NOMO-1 treated with DMSO at 0.1 percent for 48 hours (cell line): Measurements from ENCODE around the gene KMT2C.
A peak's percentile ranks its signal among the peaks of the same experiment; 100 is the strongest.
"Not testable (repeated sequence)": the region's sequence is repeated elsewhere in the genome, so short reads cannot be mapped to it uniquely, and the experiment has no call there.

Experiments used
- DNase-seq: peaks from one replicate; lab custom pipeline; 2025; ENCODE audit not compliant: unreplicated experiment; lab: John Stamatoyannopoulos, UW

Gene KMT2C

GRCh38 chr7:152441810-152442209 is 6.0 kb upstream of the KMT2C start:
- not testable (repeated sequence) for DNase-seq

- DNase-seq = not testable (repeated sequence)
These were observed 5.4 kb upstream of the KMT2C start for GRCh38 chr7:152441168-152441567.

- not testable (repeated sequence) for DNase-seq
These were observed 2.2 kb upstream of the KMT2C start for GRCh38 chr7:152438017-152438416.

GRCh38 chr7:152436931-152437575 is 1.2 kb upstream of the KMT2C start:
- DNase-seq = not testable (repeated sequence)

- DNase-seq = peak; percentile 60
These were observed 518 bp upstream of the KMT2C start for GRCh38 chr7:152436111-152436930.

- DNase-seq = not testable (repeated sequence)
These were observed 1.1 kb downstream of the KMT2C start for GRCh38 chr7:152434511-152435383.

- DNase-seq = not testable (repeated sequence)
These were observed 1.9 kb downstream of the KMT2C start for GRCh38 chr7:152433721-152434490.

GRCh38 chr7:152432735-152433134 is 3.1 kb downstream of the KMT2C start:
- not testable (repeated sequence) for DNase-seq

GRCh38 chr7:152430854-152431253 is 4.9 kb downstream of the KMT2C start:
- DNase-seq = no peak

- DNase-seq = not testable (repeated sequence)
These were observed 5.7 kb downstream of the KMT2C start for GRCh38 chr7:152430118-152430517.

GRCh38 chr7:152424348-152425108 is 11.3 kb downstream of the KMT2C start:
- no peak for DNase-seq

- no peak for DNase-seq
These were observed 11.8 kb downstream of the KMT2C start for GRCh38 chr7:152423991-152424347.

- not testable (repeated sequence) for DNase-seq
These were observed 12.6 kb downstream of the KMT2C start for GRCh38 chr7:152423171-152423570.

- DNase-seq = not testable (repeated sequence)
These were observed 14.9 kb downstream of the KMT2C start for GRCh38 chr7:152420950-152421349.

- no peak for DNase-seq
These were observed 16.1 kb downstream of the KMT2C start for GRCh38 chr7:152419473-152420429.

GRCh38 chr7:152414779-152415178 is 21.0 kb downstream of the KMT2C start:
- DNase-seq = no peak

- DNase-seq = no peak
These were observed 24.4 kb downstream of the KMT2C start for GRCh38 chr7:152411389-152411788.

GRCh38 chr7:152406491-152406890 is 29.3 kb downstream of the KMT2C start:
- DNase-seq = no peak

GRCh38 chr7:152406030-152406429 is 29.8 kb downstream of the KMT2C start:
- DNase-seq = not testable (repeated sequence)
